Peyer's patch (tissue), 4 donors: ENCODE measurements around the gene PCED1B.

Experiments used
- CTCF ChIP-seq, 6 experiments: fragments of 450-650 bp in 4 of 6; fragments of 200-600 bp in 2 of 6; sonication (generic) in 1 of 6; IDR thresholded peaks; one replicate each; pipeline ENCODE4 v1.5.1; 2017 to 2019; ENCODE audit warnings: antibody characterized with exemption in 6 of 6, mild to moderate bottlenecking in 3 of 6, moderate library complexity in 1 of 6
- POLR2A ChIP-seq, 2 donors: fragments of 450-650 bp; IDR thresholded peaks; one replicate each; pipeline ENCODE4 v1.5.1; 2017; ENCODE audit warnings: antibody characterized with exemption in 2 of 2, mild to moderate bottlenecking in 2 of 2, moderate library complexity in 2 of 2

GRCh38 chr12:47147739-47148138 lies 68.3 kb downstream of the PCED1B start:
- no peak for TF ChIP-seq CTCF (IDR thresholded peaks at IDR 0.05)
- TF ChIP-seq POLR2A (IDR thresholded peaks at IDR 0.05), result no peak
